Hematopoietic multipotent progenitor cell (in vitro differentiated cells): ENCODE results near the gene KLHL10. TPM values are rescaled to one million over a fixed set of nuclear protein-coding genes. Genes with fewer than 3 reads are reported as not detected.
"Not testable (repeated sequence)": the region's sequence is repeated elsewhere in the genome, so short reads cannot be mapped to it uniquely, and the experiment has no call there.

Experiments
- DNase-seq, 3 donors: peaks; one replicate each; pipeline ENCODE4 v3.0.0-alpha.2; 2011 to 2015; ENCODE audit warnings: low read depth in 2 of 3, low spot score in 2 of 3
- total RNA-seq: library from RNA; depleted of rRNA; stranded (reverse); fragments of >200 nt; gene quantifications from one replicate; pipeline ENCODE4 v1.2.3, GENCODE V29; 2012

The KLHL10 gene
- total RNA-seq, 1 donor = not detected

- DNase-seq = peak in 2 of 3 donors; percentile 14 to 58
Observed at GRCh38 chr17:41812381-41813151, 25.1 kb upstream of the KLHL10 start, which contains the start of gene FKBP10. Gene FKBP10, plus strand, starts transcription at chr17:41813004. Its CDS starts 31 bp downstream, at chr17:41813035.

- no peak for DNase-seq
Observed at GRCh38 chr17:41813152-41813680, 24.4 kb upstream of the KLHL10 start.

GRCh38 chr17:41813699-41814124, 23.9 kb upstream of the KLHL10 start:
- no peak for DNase-seq

- DNase-seq = no peak
Observed at GRCh38 chr17:41814195-41814594, 23.4 kb upstream of the KLHL10 start.

- no peak for DNase-seq
Observed at GRCh38 chr17:41816637-41817320, 20.8 kb upstream of the KLHL10 start.

GRCh38 chr17:41818024-41818423, 19.6 kb upstream of the KLHL10 start:
- no peak for DNase-seq

GRCh38 chr17:41821776-41822175, 15.8 kb upstream of the KLHL10 start:
- DNase-seq = no peak

GRCh38 chr17:41822216-41823140, 15.1 kb upstream of the KLHL10 start:
- no peak for DNase-seq

GRCh38 chr17:41823141-41823524, 14.5 kb upstream of the KLHL10 start:
- DNase-seq = no peak

- DNase-seq = no peak
Observed at GRCh38 chr17:41823580-41823979, 14.0 kb upstream of the KLHL10 start.

GRCh38 chr17:41824086-41824485, 13.5 kb upstream of the KLHL10 start:
- no peak for DNase-seq

GRCh38 chr17:41825175-41825845, 12.3 kb upstream of the KLHL10 start:
- no peak for DNase-seq

- not testable (repeated sequence) for DNase-seq
Observed at GRCh38 chr17:41829961-41830360, 7.7 kb upstream of the KLHL10 start.

GRCh38 chr17:41835214-41835799, 2.3 kb upstream of the KLHL10 start:
- DNase-seq = no peak

- peak; percentile 6 to 58 (median 39) for DNase-seq
Observed at GRCh38 chr17:41835800-41836549, 1.6 kb upstream of the KLHL10 start, which contains the start of gene NT5C3B. Gene NT5C3B, minus strand, starts transcription at chr17:41836232. Its CDS starts 39 bp downstream, at chr17:41836193.

GRCh38 chr17:41836550-41837196, 952 bp upstream of the KLHL10 start:
- no peak for DNase-seq

GRCh38 chr17:41839448-41839847, 1.8 kb downstream of the KLHL10 start:
- DNase-seq = not testable (repeated sequence)

GRCh38 chr17:41840781-41841180, 3.2 kb downstream of the KLHL10 start:
- DNase-seq = not testable (repeated sequence)
